ENCODE data around the gene CNPY4. TPM values are rescaled to one million over a fixed set of nuclear protein-coding genes. Genes with fewer than 3 reads are reported as not detected.
A peak's percentile ranks its signal among the peaks of the same experiment; 100 is the strongest.

The CNPY4 gene
- total RNA-seq, 4 donors from 2014 or later = 3.3 to 53.6 (median 24.7) TPM; not detected in 1

GRCh38 chr7:100088621-100089457, 30.6 kb upstream of the CNPY4 start, which contains the start of gene COPS6:
TSS of gene COPS6 (plus strand) at chr7:100088969. CDS start at chr7:100088991, 22 bp downstream.
- intact Hi-C loops (cut with DNase I; ENCODE audit: low total_unique reads) = no loop called here
- DNase-seq = peak; percentile 75 to 82

GRCh38 chr7:100089458-100090196, 29.8 kb upstream of the CNPY4 start:
- intact Hi-C loops (cut with DNase I; ENCODE audit: low total_unique reads) = no loop called here
- TF ChIP-seq CTCF (IDR thresholded peaks at IDR 0.05) = no peak
- no peak for TF ChIP-seq POLR2A (IDR thresholded peaks at IDR 0.05)
- Histone ChIP-seq H3K27ac (peak overlapping the region; percentile 88 to 95), H3K27me3 (no peaks in the 10 kb centered on the region), H3K4me1 (peaks cover 0 to 10% of the 10 kb centered on the region in 2 donors), H3K36me3 (no peaks in the 10 kb centered on the region), H3K4me3 (peak overlapping the region; percentile 80 to 97), H3K9me3 (no peaks in the 10 kb centered on the region)
- DNase-seq = no peak

More at GRCh38 chr7:100088621-100089457, 30.6 kb upstream of the CNPY4 start, which contains the start of gene COPS6:
- H3K36me3 ChIP-seq = no peaks in the 10 kb centered on the region
- H3K27ac ChIP-seq = peak within 1 kb of the TSS; percentile 88 to 95
- TF ChIP-seq CTCF (IDR thresholded peaks at IDR 0.05) = peak in 1 of 4 experiments; percentile 39
- TF ChIP-seq POLR2A (IDR thresholded peaks at IDR 0.05) = peak; percentile 52 to 80
- H3K4me3 ChIP-seq = peak within 1 kb of the TSS; percentile 80 to 97
- no peaks in the 10 kb centered on the region for H3K9me3 ChIP-seq
- H3K4me1 ChIP-seq = peaks cover 0 to 10% of the 10 kb centered on the region in 2 donors
- no peaks in the 10 kb centered on the region for H3K27me3 ChIP-seq

- Histone ChIP-seq H3K36me3 (no peaks in the 10 kb centered on the region), H3K4me1 (peaks cover 0 to 10% of the 10 kb centered on the region in 2 donors)
- intact Hi-C loops (cut with DNase I; ENCODE audit: low total_unique reads) = no loop called here
These were observed 28.7 kb upstream of the CNPY4 start for GRCh38 chr7:100090527-100091410.

More at GRCh38 chr7:100090527-100091410, 28.7 kb upstream of the CNPY4 start:
- TF ChIP-seq CTCF (IDR thresholded peaks at IDR 0.05) = no peak
- TF ChIP-seq POLR2A (IDR thresholded peaks at IDR 0.05) = no peak
- H3K27me3 ChIP-seq = no peaks in the 10 kb centered on the region
- no peak for DNase-seq
- no peak overlapping the region for H3K27ac ChIP-seq
- no peak overlapping the region for H3K4me3 ChIP-seq
- H3K9me3 ChIP-seq = no peaks in the 10 kb centered on the region

All from uterus (tissue), 4 donors.